Measurements from ENCODE around the gene SNPH. TPM values are rescaled to one million over a fixed set of nuclear protein-coding genes. Genes with fewer than 3 reads are reported as not detected.
A peak's percentile ranks its signal among the peaks of the same experiment; 100 is the strongest.

The SNPH gene
- total and polyA plus RNA-seq, 2 donors from 2014 or later: 3.1 TPM

- Histone ChIP-seq H3K4me1 (ENCODE audit: control insufficient read depth in 2 of 3, insufficient read depth in 2 of 3, low read depth in 1 of 3, low read length in 3 of 3) (peaks cover 5 to 48% (median 43%) of the 10 kb centered on the region in 3 donors), H3K27ac (ENCODE audit: low read depth in 2 of 2, low read length in 2 of 2) (peak overlapping the region; percentile 99), H3K36me3 (ENCODE audit: control insufficient read depth in 2 of 3, insufficient read depth in 3 of 3, low read length in 3 of 3) (no peaks in the 10 kb centered on the region), H3K9ac (ENCODE audit: low read length in 3 of 3) (peak overlapping the region; percentile 20 to 84 (median 83)), H3K27me3 (ENCODE audit: control insufficient read depth, insufficient read depth, low read length) (no peaks in the 10 kb centered on the region), H3K9me3 (ENCODE audit: control insufficient read depth in 2 of 3, insufficient read depth in 1 of 3, low read length in 3 of 3) (no peaks in the 10 kb centered on the region), H3K4me3 (ENCODE audit: low read length in 3 of 3) (peak overlapping the region; percentile 72 to 85 (median 75))
- intact Hi-C loops (cut with DNase I): no loop called here
- no peak for TF ChIP-seq CTCF (IDR thresholded peaks at IDR 0.05; ENCODE audit: borderline replicate concordance, extremely low read depth, insufficient read depth)
- FAIRE-seq (no peak), DNase-seq (peak in 2 of 5 donors; percentile 34)
Measured at GRCh38 chr20:1324598-1325172, 58.6 kb downstream of the SNPH start.

GRCh38 chr20:1325173-1326030 is 59.3 kb downstream of the SNPH start:
- peak; percentile 64 for FAIRE-seq
- H3K4me1 ChIP-seq (ENCODE audit: control insufficient read depth in 2 of 3, insufficient read depth in 2 of 3, low read depth in 1 of 3, low read length in 3 of 3): peaks cover 5 to 52% (median 47%) of the 10 kb centered on the region in 3 donors
- intact Hi-C loops (cut with DNase I): no loop called here

GRCh38 chr20:1326031-1326930 is 60.2 kb downstream of the SNPH start:
- H3K9me3 ChIP-seq (ENCODE audit: control insufficient read depth in 2 of 3, insufficient read depth in 1 of 3, low read length in 3 of 3): no peaks in the 10 kb centered on the region
- DNase-seq (peak in 2 of 5 donors; percentile 1 to 9), FAIRE-seq (no peak)
- H3K36me3 ChIP-seq (ENCODE audit: control insufficient read depth in 2 of 3, insufficient read depth in 3 of 3, low read length in 3 of 3): no peaks in the 10 kb centered on the region
- intact Hi-C loops (cut with DNase I): no loop called here
- H3K4me1 ChIP-seq (ENCODE audit: control insufficient read depth in 2 of 3, insufficient read depth in 2 of 3, low read depth in 1 of 3, low read length in 3 of 3): peaks cover 5 to 54% (median 52%) of the 10 kb centered on the region in 3 donors
- H3K27ac ChIP-seq (ENCODE audit: low read depth in 2 of 2, low read length in 2 of 2): peak overlapping the region; percentile 99
- peak overlapping the region; percentile 72 to 89 (median 85) for H3K4me3 ChIP-seq (ENCODE audit: low read length in 3 of 3)
- H3K9ac ChIP-seq (ENCODE audit: low read length in 3 of 3): peak overlapping the region; percentile 61 to 84 (median 83)
- no peak for TF ChIP-seq CTCF (IDR thresholded peaks at IDR 0.05; ENCODE audit: borderline replicate concordance, extremely low read depth, insufficient read depth)
- H3K27me3 ChIP-seq (ENCODE audit: control insufficient read depth, insufficient read depth, low read length): no peaks in the 10 kb centered on the region

More at GRCh38 chr20:1325173-1326030, 59.3 kb downstream of the SNPH start:
- Histone ChIP-seq H3K27ac (ENCODE audit: low read depth in 2 of 2, low read length in 2 of 2) (peak overlapping the region; percentile 99), H3K9ac (ENCODE audit: low read length in 3 of 3) (peak overlapping the region; percentile 83 to 87 (median 84)), H3K36me3 (ENCODE audit: control insufficient read depth in 2 of 3, insufficient read depth in 3 of 3, low read length in 3 of 3) (no peaks in the 10 kb centered on the region), H3K9me3 (ENCODE audit: control insufficient read depth in 2 of 3, insufficient read depth in 1 of 3, low read length in 3 of 3) (no peaks in the 10 kb centered on the region), H3K4me3 (ENCODE audit: low read length in 3 of 3) (peak overlapping the region; percentile 72 to 89 (median 85)), H3K27me3 (ENCODE audit: control insufficient read depth, insufficient read depth, low read length) (no peaks in the 10 kb centered on the region)
- peak; percentile 97 to 99 (median 99) for DNase-seq
- no peak for TF ChIP-seq CTCF (IDR thresholded peaks at IDR 0.05; ENCODE audit: borderline replicate concordance, extremely low read depth, insufficient read depth)
